ENCODE results near the gene PTX3.

Gene PTX3

DNA sequence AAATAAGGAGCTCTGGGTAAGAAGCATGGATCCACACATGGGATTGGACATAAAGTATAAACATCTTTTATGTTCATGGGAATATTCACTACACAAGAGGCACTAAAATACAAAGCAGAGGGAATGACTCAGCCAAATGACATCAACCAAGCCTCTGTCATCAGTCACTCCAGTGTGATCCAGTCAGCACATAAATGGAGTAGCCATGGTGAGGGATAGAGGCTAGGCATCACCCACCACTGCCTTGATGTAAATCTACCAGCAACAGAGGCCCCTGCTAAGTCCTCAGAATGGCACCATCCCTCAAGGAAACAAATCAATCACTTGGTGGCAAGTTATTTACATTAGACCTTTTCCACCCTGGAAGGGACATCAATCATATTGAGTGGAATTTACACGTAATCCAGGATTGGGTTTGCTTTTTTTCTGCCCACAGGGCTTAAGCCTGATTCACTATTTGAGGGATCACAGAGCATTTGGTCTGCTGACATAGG lies 39.3 kb downstream of the PTX3 start:
- peak; percentile 51 for DNase-seq (ENCODE audit: low spot score)

- DNase-seq (ENCODE audit: low spot score) = no peak
Observed at GRCh38 chr3:157477441-157477840, 40.8 kb downstream of the PTX3 start.

DNA sequence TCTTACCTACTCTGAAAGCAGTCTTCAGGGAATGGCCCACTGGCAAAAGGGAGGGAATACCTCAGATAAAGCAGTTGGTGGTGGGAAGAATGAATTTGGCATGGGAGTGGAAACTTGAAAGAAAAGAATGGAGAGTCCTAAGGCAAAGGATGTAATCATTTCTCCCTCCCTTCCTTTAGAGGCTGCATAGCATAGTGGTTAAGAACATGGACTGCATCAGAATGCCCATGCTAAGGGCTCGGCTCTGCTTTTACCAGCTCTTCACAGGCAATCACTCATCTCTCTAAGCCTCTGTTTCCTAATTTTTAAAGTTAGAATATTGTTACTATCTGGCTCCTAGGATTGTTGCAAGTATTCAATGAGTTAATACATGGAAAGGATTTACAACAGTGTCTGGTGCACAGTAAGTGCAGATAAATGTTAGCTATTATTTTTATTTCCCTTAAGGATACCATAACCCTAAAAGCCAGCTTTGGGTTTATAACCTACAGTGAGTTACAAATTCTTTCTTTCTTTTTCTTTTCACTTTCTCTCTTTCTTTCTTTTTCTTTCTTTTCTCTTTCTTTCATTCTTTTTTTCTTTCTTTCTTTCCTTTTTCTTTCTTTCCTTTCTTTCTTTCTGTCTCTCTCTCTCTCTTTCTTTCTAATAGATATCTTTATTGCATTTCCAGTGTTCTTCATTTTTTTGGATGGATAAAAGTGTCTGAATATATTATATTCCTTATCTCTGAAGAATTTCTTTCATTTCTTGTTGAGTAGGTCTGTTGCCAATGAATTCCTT lies 43.0 kb downstream of the PTX3 start:
- DNase-seq (ENCODE audit: low spot score) = no peak

GRCh38 chr3:157487339-157487738 lies 50.7 kb downstream of the PTX3 start:
- DNase-seq (ENCODE audit: low spot score) = no peak

- peak; percentile 41 for DNase-seq (ENCODE audit: low spot score)
Observed at GRCh38 chr3:157488144-157488543, 51.5 kb downstream of the PTX3 start.

GRCh38 chr3:157491136-157491535 lies 54.5 kb downstream of the PTX3 start:
- no peak for DNase-seq (ENCODE audit: low spot score)

Data from RKO (cell line).